ENCODE data around the gene TGM5.

GRCh38 chr15:43266386-43266785 lies 342 bp downstream of the TGM5 start:
- TF ChIP-seq, protein P1, sequence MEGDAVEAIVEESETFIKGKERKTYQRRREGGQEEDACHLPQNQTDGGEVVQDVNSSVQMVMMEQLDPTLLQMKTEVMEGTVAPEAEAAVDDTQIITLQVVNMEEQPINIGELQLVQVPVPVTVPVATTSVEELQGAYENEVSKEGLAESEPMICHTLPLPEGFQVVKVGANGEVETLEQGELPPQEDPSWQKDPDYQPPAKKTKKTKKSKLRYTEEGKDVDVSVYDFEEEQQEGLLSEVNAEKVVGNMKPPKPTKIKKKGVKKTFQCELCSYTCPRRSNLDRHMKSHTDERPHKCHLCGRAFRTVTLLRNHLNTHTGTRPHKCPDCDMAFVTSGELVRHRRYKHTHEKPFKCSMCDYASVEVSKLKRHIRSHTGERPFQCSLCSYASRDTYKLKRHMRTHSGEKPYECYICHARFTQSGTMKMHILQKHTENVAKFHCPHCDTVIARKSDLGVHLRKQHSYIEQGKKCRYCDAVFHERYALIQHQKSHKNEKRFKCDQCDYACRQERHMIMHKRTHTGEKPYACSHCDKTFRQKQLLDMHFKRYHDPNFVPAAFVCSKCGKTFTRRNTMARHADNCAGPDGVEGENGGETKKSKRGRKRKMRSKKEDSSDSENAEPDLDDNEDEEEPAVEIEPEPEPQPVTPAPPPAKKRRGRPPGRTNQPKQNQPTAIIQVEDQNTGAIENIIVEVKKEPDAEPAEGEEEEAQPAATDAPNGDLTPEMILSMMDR (IDR thresholded peaks at IDR 0.05): no peak
- TF ChIP-seq POLR2A (IDR thresholded peaks at IDR 0.05): no peak

Data from right lobe of liver (tissue), 4 donors.